Gastrocnemius medialis (tissue), 4 donors: Measurements from ENCODE around the gene MACROD2. TPM values are rescaled to one million over a fixed set of nuclear protein-coding genes. Genes with fewer than 3 reads are reported as not detected.

Experiments used
- ATAC-seq, 2 donors: fragments of 150-250 bp; one replicate each; pipeline ENCODE4 v1.9.1; 2016
- DNase-seq, 2 donors: peaks; one replicate each; pipeline ENCODE4 v3.0.0-alpha.2; 2019
- H3K27ac ChIP-seq, 4 donors: fragments of 200-600 bp; sonication (generic); 1 replicate in 1 of 4; 2 replicates in 3 of 4; pipeline ENCODE4 v1.5.1; 2016 to 2018; ENCODE audit warnings: mild to moderate bottlenecking in 2 of 4, moderate library complexity in 1 of 4
- H3K27me3 ChIP-seq, 3 donors: fragments of 200-600 bp; sonication (generic) in 2 of 3; 1 replicate in 1 of 3; 2 replicates in 2 of 3; pipeline versions ENCODE4 v1.5.1 to v1.6.0; 2016 to 2019; ENCODE audit warnings: mild to moderate bottlenecking in 1 of 3, moderate library complexity in 1 of 3
- H3K36me3 ChIP-seq, 2 donors: fragments of 200-600 bp; sonication (generic) in 1 of 2; one replicate each; pipeline ENCODE4 v1.5.1; 2017 to 2018
- H3K4me1 ChIP-seq, 2 donors: fragments of 200-600 bp; sonication (generic) in 1 of 2; one replicate each; pipeline ENCODE4 v1.5.1; 2016 to 2017; ENCODE audit warnings: mild to moderate bottlenecking in 2 of 2
- H3K4me3 ChIP-seq, 4 donors: fragments of 200-600 bp; sonication (generic) in 3 of 4; 1 replicate in 1 of 4; 2 replicates in 3 of 4; pipeline ENCODE4 v1.5.1; 2016 to 2019; ENCODE audit warnings: mild to moderate bottlenecking in 2 of 4
- H3K9me3 ChIP-seq, 3 donors: fragments of 200-600 bp; sonication (generic) in 2 of 3; 1 replicate in 1 of 3; 2 replicates in 2 of 3; pipeline ENCODE4 v1.5.1; 2016 to 2019
- POLR2A ChIP-seq, 2 donors: fragments of 450-650 bp; IDR thresholded peaks; one replicate each; pipeline ENCODE4 v1.6.1; 2017; ENCODE audit warnings: antibody characterized with exemption in 2 of 2, mild to moderate bottlenecking in 2 of 2, moderate library complexity in 2 of 2
- in situ Hi-C, 4 donors: fragments of 200-750 bp; cut with MboI; loops; one replicate each; pipeline versions ENCODE4 v1.15.0 to v1.8.0; 2017; ENCODE audit warnings: low sequenced_read_pairs in 4 of 4
- intact Hi-C: fragments of 100-400 bp; cut with DNase I; formaldehyde crosslinking; loops from one replicate; pipeline ENCODE4 v1.15.1; 2023; ENCODE audit warnings: low total_unique reads
- total RNA-seq, 4 donors: library from RNA; depleted of rRNA; stranded (reverse); fragments of >200 nt; gene quantifications; one replicate each; pipeline versions ENCODE4 v1.1.0 to v1.2.3, GENCODE V29; 2016
- TF ChIP-seq, protein P1 (sequence below), 5 experiments: fragments of 450-650 bp in 3 of 5; fragments of 200-600 bp in 2 of 5; sonication (generic) in 2 of 5; IDR thresholded peaks in 4 of 5; conservative IDR thresholded peaks in 1 of 5; 1 replicate in 4 of 5; 2 replicates in 1 of 5; pipeline ENCODE4 v1.5.1; 2016 to 2019; ENCODE audit warnings: antibody characterized with exemption in 5 of 5, mild to moderate bottlenecking in 3 of 5, moderate library complexity in 3 of 5

The MACROD2 gene
- total RNA-seq, 4 donors from 2014 or later, result 1.8 to 10.2 (median 3.6) TPM

GRCh38 chr20:14526891-14527290, 531.6 kb downstream of the MACROD2 start:
- Histone ChIP-seq H3K4me1 (no peaks in the 10 kb centered on the region), H3K4me3 (no peak overlapping the region), H3K36me3 (no peaks in the 10 kb centered on the region), H3K27me3 (no peaks in the 10 kb centered on the region), H3K27ac (no peak overlapping the region), H3K9me3 (no peaks in the 10 kb centered on the region)
- TF ChIP-seq, protein P1, sequence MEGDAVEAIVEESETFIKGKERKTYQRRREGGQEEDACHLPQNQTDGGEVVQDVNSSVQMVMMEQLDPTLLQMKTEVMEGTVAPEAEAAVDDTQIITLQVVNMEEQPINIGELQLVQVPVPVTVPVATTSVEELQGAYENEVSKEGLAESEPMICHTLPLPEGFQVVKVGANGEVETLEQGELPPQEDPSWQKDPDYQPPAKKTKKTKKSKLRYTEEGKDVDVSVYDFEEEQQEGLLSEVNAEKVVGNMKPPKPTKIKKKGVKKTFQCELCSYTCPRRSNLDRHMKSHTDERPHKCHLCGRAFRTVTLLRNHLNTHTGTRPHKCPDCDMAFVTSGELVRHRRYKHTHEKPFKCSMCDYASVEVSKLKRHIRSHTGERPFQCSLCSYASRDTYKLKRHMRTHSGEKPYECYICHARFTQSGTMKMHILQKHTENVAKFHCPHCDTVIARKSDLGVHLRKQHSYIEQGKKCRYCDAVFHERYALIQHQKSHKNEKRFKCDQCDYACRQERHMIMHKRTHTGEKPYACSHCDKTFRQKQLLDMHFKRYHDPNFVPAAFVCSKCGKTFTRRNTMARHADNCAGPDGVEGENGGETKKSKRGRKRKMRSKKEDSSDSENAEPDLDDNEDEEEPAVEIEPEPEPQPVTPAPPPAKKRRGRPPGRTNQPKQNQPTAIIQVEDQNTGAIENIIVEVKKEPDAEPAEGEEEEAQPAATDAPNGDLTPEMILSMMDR (IDR thresholded peaks at IDR 0.05 in 4 of 5, conservative IDR thresholded peaks at IDR 0.05 in 1 of 5), result no peak
- TF ChIP-seq POLR2A (IDR thresholded peaks at IDR 0.05), result no peak
- no peak for ATAC-seq
- no peak for DNase-seq
- in situ Hi-C loops (no loop called here), intact Hi-C loops (no loop called here)

GRCh38 chr20:14531786-14532185, 536.5 kb downstream of the MACROD2 start:
- intact Hi-C loops, result no loop called here
- no peaks in the 10 kb centered on the region for H3K27me3 ChIP-seq
- TF ChIP-seq, protein P1 (IDR thresholded peaks at IDR 0.05 in 4 of 5, conservative IDR thresholded peaks at IDR 0.05 in 1 of 5), result no peak
- TF ChIP-seq POLR2A (IDR thresholded peaks at IDR 0.05), result no peak
- no peak overlapping the region for H3K27ac ChIP-seq
- ATAC-seq (no peak), DNase-seq (no peak)
- no peak overlapping the region for H3K4me3 ChIP-seq
- H3K36me3 ChIP-seq, result no peaks in the 10 kb centered on the region
- in situ Hi-C loops, result no loop called here
- H3K9me3 ChIP-seq, result no peaks in the 10 kb centered on the region
- H3K4me1 ChIP-seq, result no peaks in the 10 kb centered on the region

DNA sequence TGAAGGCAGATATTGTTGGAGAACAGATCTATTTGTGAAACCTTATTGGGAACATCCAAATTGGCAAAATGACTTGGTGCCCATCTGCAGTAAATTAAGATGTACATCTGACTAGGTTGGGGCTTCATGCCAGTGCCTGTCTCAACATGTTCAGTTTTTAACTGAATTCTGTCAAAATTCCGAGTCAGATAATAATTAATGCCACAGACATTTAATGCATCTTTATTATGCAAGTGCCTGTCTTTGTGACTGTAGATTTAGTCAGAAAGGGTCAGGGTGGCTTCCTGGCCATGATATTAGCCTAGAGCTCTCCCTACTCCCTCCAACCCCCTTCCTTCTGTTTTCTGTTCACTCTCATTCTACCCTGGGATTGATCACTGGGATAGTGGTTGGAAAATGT, 541.4 kb downstream of the MACROD2 start:
- no peak for DNase-seq
- Histone ChIP-seq H3K4me1 (no peaks in the 10 kb centered on the region), H3K27me3 (no peaks in the 10 kb centered on the region), H3K36me3 (no peaks in the 10 kb centered on the region), H3K27ac (no peak overlapping the region), H3K4me3 (no peak overlapping the region), H3K9me3 (no peaks in the 10 kb centered on the region)
- in situ Hi-C loops (no loop called here), intact Hi-C loops (no loop called here)
- no peak for ATAC-seq
- no peak for TF ChIP-seq POLR2A (IDR thresholded peaks at IDR 0.05)
- TF ChIP-seq, protein P1 (IDR thresholded peaks at IDR 0.05 in 4 of 5, conservative IDR thresholded peaks at IDR 0.05 in 1 of 5), result no peak

- Histone ChIP-seq H3K9me3 (no peaks in the 10 kb centered on the region), H3K4me3 (no peak overlapping the region), H3K4me1 (no peaks in the 10 kb centered on the region), H3K36me3 (no peaks in the 10 kb centered on the region), H3K27me3 (no peaks in the 10 kb centered on the region), H3K27ac (no peak overlapping the region)
- no peak for DNase-seq
- no peak for TF ChIP-seq POLR2A (IDR thresholded peaks at IDR 0.05)
- TF ChIP-seq, protein P1 (IDR thresholded peaks at IDR 0.05 in 4 of 5, conservative IDR thresholded peaks at IDR 0.05 in 1 of 5), result no peak
- intact Hi-C loops (no loop called here), in situ Hi-C loops (no loop called here)
- ATAC-seq, result no peak
These were observed 543.1 kb downstream of the MACROD2 start for GRCh38 chr20:14538433-14538832.

GRCh38 chr20:14543040-14543439, 547.7 kb downstream of the MACROD2 start:
- Histone ChIP-seq H3K9me3 (no peaks in the 10 kb centered on the region), H3K36me3 (no peaks in the 10 kb centered on the region), H3K27me3 (no peaks in the 10 kb centered on the region), H3K4me3 (no peak overlapping the region), H3K4me1 (no peaks in the 10 kb centered on the region), H3K27ac (no peak overlapping the region)
- DNase-seq, result no peak
- TF ChIP-seq, protein P1 (IDR thresholded peaks at IDR 0.05 in 4 of 5, conservative IDR thresholded peaks at IDR 0.05 in 1 of 5), result no peak
- no peak for ATAC-seq
- in situ Hi-C loops, result no loop called here
- intact Hi-C loops, result no loop called here
